T follicular helper cell (primary cell): ENCODE results near the gene KRTAP29-1.

Experiments used
- DNase-seq: peaks from one replicate; pipeline ENCODE4 v3.0.0-alpha.2; 2020; ENCODE audit warnings: low read depth

Gene KRTAP29-1

GRCh38 chr17:41328207-41328606 is 25.6 kb upstream of the KRTAP29-1 start:
- no peak for DNase-seq

GRCh38 chr17:41327411-41328120 is 24.9 kb upstream of the KRTAP29-1 start:
- DNase-seq: no peak

GRCh38 chr17:41326173-41327145 is 23.8 kb upstream of the KRTAP29-1 start:
- no peak for DNase-seq

GRCh38 chr17:41325611-41326010 is 23.0 kb upstream of the KRTAP29-1 start:
- DNase-seq: no peak

- DNase-seq: no peak
These were observed 22.5 kb upstream of the KRTAP29-1 start for GRCh38 chr17:41325126-41325525.

- no peak for DNase-seq
These were observed 21.8 kb upstream of the KRTAP29-1 start for GRCh38 chr17:41324180-41325075.

GRCh38 chr17:41322903-41323895 is 20.5 kb upstream of the KRTAP29-1 start:
- no peak for DNase-seq

- DNase-seq: no peak
These were observed 19.6 kb upstream of the KRTAP29-1 start for GRCh38 chr17:41322094-41322902.

- no peak for DNase-seq
These were observed 15.6 kb upstream of the KRTAP29-1 start for GRCh38 chr17:41318231-41318630.

- DNase-seq: no peak
These were observed 13.3 kb upstream of the KRTAP29-1 start for GRCh38 chr17:41315814-41316445.

GRCh38 chr17:41315204-41315794 is 12.6 kb upstream of the KRTAP29-1 start, which contains the start of gene KRTAP17-1:
KRTAP17-1 (minus strand) TSS chr17:41315710; CDS start chr17:41315650, 60 bp downstream.
- no peak for DNase-seq

- no peak for DNase-seq
These were observed 8.5 kb upstream of the KRTAP29-1 start for GRCh38 chr17:41311111-41311510.

- peak; percentile 33 for DNase-seq
These were observed 6.3 kb upstream of the KRTAP29-1 start, which contains the start of gene KRTAP16-1 for GRCh38 chr17:41308918-41309359. KRTAP16-1 (minus strand) TSS chr17:41309309; CDS start chr17:41309253, 56 bp downstream.

- peak; percentile 73 for DNase-seq
These were observed 5.7 kb upstream of the KRTAP29-1 start for GRCh38 chr17:41308251-41308917.

- no peak for DNase-seq
These were observed 5.0 kb upstream of the KRTAP29-1 start for GRCh38 chr17:41307647-41308046.

GRCh38 chr17:41304091-41304490 is 1.4 kb upstream of the KRTAP29-1 start:
- no peak for DNase-seq

- no peak for DNase-seq
These were observed 330 bp upstream of the KRTAP29-1 start for GRCh38 chr17:41302981-41303380.

GRCh38 chr17:41301204-41301790 is 1.4 kb downstream of the KRTAP29-1 start:
- DNase-seq: no peak
